GM21360 (cell line): Measurements from ENCODE around the gene TAS2R60.
"Not testable (repeated sequence)": the region's sequence is repeated elsewhere in the genome, so short reads cannot be mapped to it uniquely, and the experiment has no call there.

Source experiments
- ATAC-seq: cut with Tn5 transposase; IDR thresholded peaks from one replicate; pipeline ENCODE4 v1.9.1; 2021; ENCODE audit warnings: mild to moderate bottlenecking, moderate library complexity; ENCODE audit not compliant: unreplicated experiment

TAS2R60 gene

GRCh38 chr7:143410521-143411004, 32.7 kb upstream of the TAS2R60 start:
- no peak for ATAC-seq

- ATAC-seq: no peak
Observed at GRCh38 chr7:143411976-143412708, 31.1 kb upstream of the TAS2R60 start.

GRCh38 chr7:143413123-143413522, 30.1 kb upstream of the TAS2R60 start:
- ATAC-seq: no peak

- not testable (repeated sequence) for ATAC-seq
Observed at GRCh38 chr7:143415209-143415608, 28.0 kb upstream of the TAS2R60 start.

GRCh38 chr7:143415742-143416397, 27.4 kb upstream of the TAS2R60 start:
- ATAC-seq: no peak

GRCh38 chr7:143416565-143417149, 26.6 kb upstream of the TAS2R60 start:
- ATAC-seq: no peak

- ATAC-seq: no peak
Observed at GRCh38 chr7:143417734-143418383, 25.4 kb upstream of the TAS2R60 start.

GRCh38 chr7:143418681-143419458, 24.4 kb upstream of the TAS2R60 start:
- no peak for ATAC-seq

GRCh38 chr7:143419880-143420279, 23.4 kb upstream of the TAS2R60 start:
- ATAC-seq: no peak

- not testable (repeated sequence) for ATAC-seq
Observed at GRCh38 chr7:143420624-143421023, 22.6 kb upstream of the TAS2R60 start.

- no peak for ATAC-seq
Observed at GRCh38 chr7:143422033-143422432, 21.2 kb upstream of the TAS2R60 start.

GRCh38 chr7:143424476-143424875, 18.8 kb upstream of the TAS2R60 start:
- not testable (repeated sequence) for ATAC-seq

- no peak for ATAC-seq
Observed at GRCh38 chr7:143426479-143427142, 16.6 kb upstream of the TAS2R60 start.

GRCh38 chr7:143429770-143430698, 13.2 kb upstream of the TAS2R60 start:
- ATAC-seq: no peak

GRCh38 chr7:143431109-143431508, 12.1 kb upstream of the TAS2R60 start:
- ATAC-seq: no peak

- no peak for ATAC-seq
Observed at GRCh38 chr7:143433759-143434158, 9.5 kb upstream of the TAS2R60 start.

- ATAC-seq: no peak
Observed at GRCh38 chr7:143434660-143435059, 8.6 kb upstream of the TAS2R60 start.

- ATAC-seq: no peak
Observed at GRCh38 chr7:143435266-143435665, 8.0 kb upstream of the TAS2R60 start.

GRCh38 chr7:143436325-143436946, 6.8 kb upstream of the TAS2R60 start:
- peak; percentile 53 for ATAC-seq
